Coronary artery (tissue), 2 donors: Measurements from ENCODE around the gene ASNSD1.
"Not testable (repeated sequence)": the region's sequence is repeated elsewhere in the genome, so short reads cannot be mapped to it uniquely, and the experiment has no call there.

Experiments used
- DNase-seq: peaks from one replicate; pipeline ENCODE4 v3.0.0-alpha.2; 2017; ENCODE audit warnings: low spot score
- H3K27ac ChIP-seq, 2 donors: fragments of 200-600 bp; sonication (generic); one replicate each; pipeline ENCODE4 v1.5.1; 2016 to 2019
- H3K4me3 ChIP-seq: fragments of 200-600 bp; sonication (generic); 2 replicates; pipeline ENCODE4 v1.5.1; 2016; ENCODE audit warnings: mild to moderate bottlenecking, moderate library complexity
- TF ChIP-seq, protein P1 (sequence below): fragments of 200-600 bp; sonication (generic); IDR thresholded peaks from one replicate; pipeline ENCODE4 v1.5.1; 2019; ENCODE audit warnings: antibody characterized with exemption

The ASNSD1 gene

GRCh38 chr2:189685540-189686229 lies 24.4 kb downstream of the ASNSD1 start:
- Histone ChIP-seq H3K4me3 (no peak overlapping the region), H3K27ac (no peak overlapping the region)
- TF ChIP-seq, protein P1, sequence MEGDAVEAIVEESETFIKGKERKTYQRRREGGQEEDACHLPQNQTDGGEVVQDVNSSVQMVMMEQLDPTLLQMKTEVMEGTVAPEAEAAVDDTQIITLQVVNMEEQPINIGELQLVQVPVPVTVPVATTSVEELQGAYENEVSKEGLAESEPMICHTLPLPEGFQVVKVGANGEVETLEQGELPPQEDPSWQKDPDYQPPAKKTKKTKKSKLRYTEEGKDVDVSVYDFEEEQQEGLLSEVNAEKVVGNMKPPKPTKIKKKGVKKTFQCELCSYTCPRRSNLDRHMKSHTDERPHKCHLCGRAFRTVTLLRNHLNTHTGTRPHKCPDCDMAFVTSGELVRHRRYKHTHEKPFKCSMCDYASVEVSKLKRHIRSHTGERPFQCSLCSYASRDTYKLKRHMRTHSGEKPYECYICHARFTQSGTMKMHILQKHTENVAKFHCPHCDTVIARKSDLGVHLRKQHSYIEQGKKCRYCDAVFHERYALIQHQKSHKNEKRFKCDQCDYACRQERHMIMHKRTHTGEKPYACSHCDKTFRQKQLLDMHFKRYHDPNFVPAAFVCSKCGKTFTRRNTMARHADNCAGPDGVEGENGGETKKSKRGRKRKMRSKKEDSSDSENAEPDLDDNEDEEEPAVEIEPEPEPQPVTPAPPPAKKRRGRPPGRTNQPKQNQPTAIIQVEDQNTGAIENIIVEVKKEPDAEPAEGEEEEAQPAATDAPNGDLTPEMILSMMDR, result no peak
- no peak for DNase-seq

DNA sequence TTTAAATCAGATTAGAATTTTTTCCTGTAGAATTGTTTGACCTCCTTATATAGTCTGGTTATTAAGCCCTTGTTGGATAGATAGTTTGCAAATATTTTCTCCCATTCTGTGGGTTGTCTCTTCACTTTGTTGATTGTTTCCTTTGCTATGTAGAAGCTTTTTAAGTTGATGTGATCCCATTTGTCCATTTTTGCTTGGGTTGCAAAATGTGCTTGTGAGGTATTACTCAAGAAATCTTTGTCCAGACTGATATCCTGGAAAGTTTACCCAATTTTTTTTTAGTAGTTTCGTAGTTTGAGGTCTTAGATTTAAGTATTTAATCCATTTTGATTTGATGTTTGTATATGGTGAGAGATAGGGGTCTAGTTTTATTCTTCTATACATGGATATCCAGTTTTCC lies 26.5 kb downstream of the ASNSD1 start:
- H3K4me3 ChIP-seq, H3K27ac ChIP-seq, DNase-seq: not testable (repeated sequence)

GRCh38 chr2:189696223-189696622 lies 35.0 kb downstream of the ASNSD1 start:
- DNase-seq, result no peak
- TF ChIP-seq, protein P1, result no peak
- H3K27ac ChIP-seq, result no peak overlapping the region
- H3K4me3 ChIP-seq, result no peak overlapping the region

DNA sequence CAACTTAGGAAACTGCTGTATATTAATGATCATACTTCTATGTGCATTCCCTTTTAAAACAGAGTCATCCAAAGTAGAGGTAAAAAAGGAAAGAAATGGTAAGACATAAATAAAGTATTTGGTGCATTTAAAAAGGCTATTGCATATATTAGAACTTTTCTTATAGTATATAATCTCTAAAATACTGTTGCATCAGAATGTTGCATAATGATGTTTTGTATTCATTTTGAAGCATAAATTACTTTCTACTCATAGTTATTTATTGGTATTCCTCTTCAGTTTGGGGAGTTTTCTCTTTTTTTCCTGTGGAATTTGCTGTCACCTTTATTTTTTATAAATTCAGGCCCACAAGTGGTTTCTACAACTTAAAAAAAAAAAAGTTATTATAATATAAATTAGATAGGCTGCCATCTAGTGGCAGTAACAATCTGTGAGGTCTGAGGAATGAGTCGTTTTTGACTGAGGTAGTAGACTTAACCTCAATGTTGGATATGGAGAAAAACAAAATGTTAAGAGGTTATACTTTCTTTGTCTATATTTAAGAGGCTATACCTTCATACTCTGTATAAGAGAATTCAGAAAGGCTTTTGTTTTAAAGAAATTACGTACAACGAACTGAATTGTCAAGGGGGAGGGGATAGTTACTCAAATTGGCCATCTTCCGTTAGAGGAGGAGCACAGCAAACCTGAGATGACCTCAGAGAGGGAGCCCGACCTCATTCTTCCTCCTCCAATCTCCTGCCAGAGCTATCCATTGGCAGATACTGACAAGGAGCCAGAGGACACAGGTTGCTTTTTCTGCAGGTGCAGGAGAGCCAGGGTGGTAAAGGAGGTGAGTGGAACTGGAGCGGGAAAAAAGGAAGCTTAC lies 37.0 kb downstream of the ASNSD1 start:
- TF ChIP-seq, protein P1, result peak; percentile 53
- H3K27ac ChIP-seq, result no peak overlapping the region
- no peak overlapping the region for H3K4me3 ChIP-seq
- DNase-seq, result no peak

GRCh38 chr2:189700681-189701080 lies 39.4 kb downstream of the ASNSD1 start:
- no peak for DNase-seq
- no peak overlapping the region for H3K4me3 ChIP-seq
- TF ChIP-seq, protein P1, result no peak

GRCh38 chr2:189702071-189702470 lies 40.8 kb downstream of the ASNSD1 start:
- Histone ChIP-seq H3K4me3 (no peak overlapping the region), H3K27ac (no peak overlapping the region)
- TF ChIP-seq, protein P1, result no peak
- no peak for DNase-seq

More at GRCh38 chr2:189700681-189701080, 39.4 kb downstream of the ASNSD1 start:
- H3K27ac ChIP-seq, result no peak overlapping the region

DNA sequence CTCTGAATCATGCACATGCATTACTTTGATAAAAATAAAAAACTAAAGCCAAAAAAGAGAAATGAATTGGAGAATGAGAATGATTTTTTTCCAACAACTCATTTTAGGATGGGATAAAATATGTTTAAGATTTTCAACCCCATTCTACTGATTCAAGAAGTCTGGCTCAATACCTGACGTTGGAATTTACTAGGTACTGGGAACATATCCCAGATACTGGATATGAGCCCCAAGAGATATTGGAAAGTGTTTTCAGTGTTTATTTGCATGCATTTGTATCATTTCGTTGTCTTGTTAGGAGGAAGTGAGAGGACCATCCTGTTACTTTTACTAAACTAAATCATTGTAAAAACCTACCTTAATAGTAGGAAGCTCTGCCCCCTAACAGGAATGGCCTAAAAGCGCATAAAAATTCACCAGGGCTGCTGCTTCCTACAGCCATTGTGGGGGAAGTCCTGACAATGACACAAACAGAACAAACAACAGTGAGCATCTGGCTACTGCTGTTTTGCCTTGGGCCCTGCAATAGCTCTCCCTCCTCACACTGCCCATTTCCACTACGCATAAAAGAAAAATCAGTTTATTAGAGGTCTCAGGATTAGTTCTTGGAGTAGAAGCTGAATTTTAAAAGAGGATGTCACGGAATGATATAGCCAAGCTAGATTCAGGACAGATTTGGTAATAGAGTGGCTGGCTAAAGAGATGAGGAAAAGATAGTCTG lies 48.4 kb downstream of the ASNSD1 start:
- Histone ChIP-seq H3K4me3 (no peak overlapping the region), H3K27ac (no peak overlapping the region)
- TF ChIP-seq, protein P1, result no peak
- DNase-seq, result no peak

GRCh38 chr2:189717593-189717992 lies 56.3 kb downstream of the ASNSD1 start:
- DNase-seq, H3K4me3 ChIP-seq, H3K27ac ChIP-seq: not testable (repeated sequence)
